ENCODE results near the gene ADGRD1. TPM values are rescaled to one million over a fixed set of nuclear protein-coding genes. Genes with fewer than 3 reads are reported as not detected.
A peak's percentile ranks its signal among the peaks of the same experiment; 100 is the strongest.

The ADGRD1 gene
- polyA plus RNA-seq, 3 donors, result 4.7 to 17.9 (median 4.9) TPM

- Mint-ChIP-seq H3K4me3 (no peak overlapping the region), H3K27ac (peak overlapping the region in 1 of 7 donors; percentile 15), H3K4me1 (no peaks in the 10 kb centered on the region), H3K27me3 (ENCODE audit: low read depth in 3 of 3) (peaks cover 2 to 23% (median 9%) of the 10 kb centered on the region in 3 donors), H3K36me3 (peaks cover 4 to 11% of the 10 kb centered on the region in 2 donors), H3K9me3 (peaks cover 0 to 5% (median 0%) of the 10 kb centered on the region in 7 donors)
- Histone ChIP-seq H3K4me2 (replicated peaks; ENCODE audit: extremely low read depth, low read length, poor library complexity, severe bottlenecking) (no peak overlapping the region), H3K27ac (ENCODE audit: low read depth in 1 of 2, low read length in 2 of 2) (no peak overlapping the region), H3K9ac (ENCODE audit: insufficient read depth, low read length, poor library complexity, severe bottlenecking) (no peak overlapping the region), H3K79me2 (ENCODE audit: insufficient read depth, low read length) (no peaks in the 10 kb centered on the region), H3K4me3 (replicated peaks in 1 of 3; ENCODE audit: low read depth in 2 of 3, low read length in 3 of 3) (no peak overlapping the region), H3K9me3 (replicated peaks in 1 of 2; ENCODE audit: control insufficient read depth in 1 of 2, insufficient read depth in 1 of 2, low read length in 2 of 2) (no peaks in the 10 kb centered on the region), H3K4me1 (ENCODE audit: control insufficient read depth in 1 of 2, insufficient read depth in 2 of 2, low read length in 2 of 2) (no peaks in the 10 kb centered on the region), H3K27me3 (ENCODE audit: control insufficient read depth in 2 of 2, insufficient read depth in 2 of 2, low read length in 2 of 2) (no peaks in the 10 kb centered on the region), H4K20me1 (ENCODE audit: insufficient read depth, low read length) (peaks cover 53% of the 10 kb centered on the region), H3K36me3 (replicated peaks in 1 of 2; ENCODE audit: control insufficient read depth in 1 of 2, insufficient read depth in 2 of 2, low read length in 2 of 2) (no peaks in the 10 kb centered on the region), H2AFZ (ENCODE audit: insufficient read depth, low read depth, low read length, poor library complexity, severe bottlenecking) (no peak overlapping the region)
- DNase-seq, result no peak
- WGBS (ENCODE audit: insufficient coverage), result 96% methylated on average over 27 of the region's 35 CpGs
- no peak for TF ChIP-seq CTCF (IDR thresholded peaks at IDR 0.05)
- intact Hi-C loops (cut with micrococcal nuclease), result no loop called here
These were observed 77.0 kb downstream of the ADGRD1 start for GRCh38 chr12:131030472-131031328.

GRCh38 chr12:131032082-131032750 is 78.5 kb downstream of the ADGRD1 start:
- H3K9ac ChIP-seq (ENCODE audit: insufficient read depth, low read length, poor library complexity, severe bottlenecking), result no peak overlapping the region
- peak overlapping the region in 2 of 7 donors; percentile 6 to 30 for H3K27ac Mint-ChIP-seq
- H3K27ac ChIP-seq (ENCODE audit: low read depth in 1 of 2, low read length in 2 of 2), result no peak overlapping the region
- no peak overlapping the region for H2AFZ ChIP-seq (ENCODE audit: insufficient read depth, low read depth, low read length, poor library complexity, severe bottlenecking)
- no peak for DNase-seq
- H3K4me1 Mint-ChIP-seq, result no peaks in the 10 kb centered on the region
- H3K4me1 ChIP-seq (ENCODE audit: control insufficient read depth in 1 of 2, insufficient read depth in 2 of 2, low read length in 2 of 2), result no peaks in the 10 kb centered on the region
- peaks cover 0 to 14% (median 11%) of the 10 kb centered on the region in 7 donors for H3K9me3 Mint-ChIP-seq
- no peaks in the 10 kb centered on the region for H3K27me3 ChIP-seq (ENCODE audit: control insufficient read depth in 2 of 2, insufficient read depth in 2 of 2, low read length in 2 of 2)
- H3K9me3 ChIP-seq (replicated peaks in 1 of 2; ENCODE audit: control insufficient read depth in 1 of 2, insufficient read depth in 1 of 2, low read length in 2 of 2), result peaks cover 0 to 3% of the 10 kb centered on the region in 2 donors
- no peak overlapping the region for H3K4me2 ChIP-seq (replicated peaks; ENCODE audit: extremely low read depth, low read length, poor library complexity, severe bottlenecking)
- TF ChIP-seq CTCF (IDR thresholded peaks at IDR 0.05), result no peak
- no peaks in the 10 kb centered on the region for H3K79me2 ChIP-seq (ENCODE audit: insufficient read depth, low read length)
- intact Hi-C loops (cut with micrococcal nuclease), result no loop called here
- peaks cover 0 to 5% of the 10 kb centered on the region in 2 donors for H3K36me3 ChIP-seq (replicated peaks in 1 of 2; ENCODE audit: control insufficient read depth in 1 of 2, insufficient read depth in 2 of 2, low read length in 2 of 2)
- WGBS (ENCODE audit: insufficient coverage), result 78% methylated on average over 18 of the region's 28 CpGs
- peaks cover 40% of the 10 kb centered on the region for H4K20me1 ChIP-seq (ENCODE audit: insufficient read depth, low read length)
- H3K4me3 ChIP-seq (replicated peaks in 1 of 3; ENCODE audit: low read depth in 2 of 3, low read length in 3 of 3), result no peak overlapping the region
- H3K27me3 Mint-ChIP-seq (ENCODE audit: low read depth in 3 of 3), result peaks cover 6 to 22% (median 7%) of the 10 kb centered on the region in 3 donors
- no peak overlapping the region for H3K4me3 Mint-ChIP-seq
- H3K36me3 Mint-ChIP-seq, result peaks cover 16 to 23% of the 10 kb centered on the region in 2 donors
